ENCODE data around the gene MMRN1.

- TF ChIP-seq CTCF (conservative IDR thresholded peaks at IDR 0.05; ENCODE audit: low read depth in 2 of 2) (no peak), POLR2AphosphoS5 (IDR thresholded peaks at IDR 0.05; ENCODE audit: low read depth) (no peak), EZH2 (IDR thresholded peaks at IDR 0.05; ENCODE audit: low read depth, unreplicated experiment) (no peak), EZH2phosphoT487 (IDR thresholded peaks at IDR 0.05; ENCODE audit: unreplicated experiment) (no peak), REST (IDR thresholded peaks at IDR 0.05; ENCODE audit: unreplicated experiment) (no peak), STAT1 (IDR thresholded peaks at IDR 0.05; ENCODE audit: unreplicated experiment) (no peak), ZNF331 (CRISPR knock-in tag; IDR thresholded peaks at IDR 0.05; ENCODE audit: low read depth) (no peak), CREB1 (CRISPR knock-in tag; IDR thresholded peaks at IDR 0.05; ENCODE audit: low read depth) (no peak), JUNB (IDR thresholded peaks at IDR 0.05; ENCODE audit: unreplicated experiment) (no peak), ZNF114 (CRISPR knock-in tag; IDR thresholded peaks at IDR 0.05) (no peak), NANOG (IDR thresholded peaks at IDR 0.05; ENCODE audit: borderline replicate concordance) (no peak), ETS1 (IDR thresholded peaks at IDR 0.05) (no peak)
These were observed 44.9 kb downstream of the MMRN1 start for GRCh38 chr4:89939546-89939945.

Data from GM23338 (cell line).